HepG2 (cell line): ENCODE results near the gene ZNF554. TPM values are rescaled to one million over a fixed set of nuclear protein-coding genes. Genes with fewer than 3 reads are reported as not detected.
A peak's percentile ranks its signal among the peaks of the same experiment; 100 is the strongest.

Source experiments
- ARNTL ChIP-seq: sonication (generic); formaldehyde crosslinking; IDR thresholded peaks from 2 replicates; pipeline ENCODE4 v1.4.0; 2020; ENCODE audit warnings: mild to moderate bottlenecking, missing genetic modification reagents
- ATF1 ChIP-seq: IDR thresholded peaks from 2 replicates; pipeline ENCODE4 v1.6.1; 2016; ENCODE audit warnings: mild to moderate bottlenecking, control low read depth
- BCL6 ChIP-seq: IDR thresholded peaks from 2 replicates; pipeline ENCODE4 v1.6.1; 2016; ENCODE audit warnings: missing genetic modification reagents, missing compliant biosample characterization
- CREM ChIP-seq, 2 experiments: sonication (generic) in 1 of 2; formaldehyde crosslinking in 1 of 2; IDR thresholded peaks; 2 replicates each; pipeline versions ENCODE4 v1.4.0 to v1.6.1; 2016 to 2020; ENCODE audit warnings: antibody characterized with exemption in 1 of 2, mild to moderate bottlenecking in 1 of 2, missing genetic modification reagents in 1 of 2
- FIP1L1 ChIP-seq: fragments of 200-400 bp; formaldehyde crosslinking; IDR thresholded peaks from 2 replicates; pipeline ENCODE4 v1.6.1; 2018; ENCODE audit warnings: low read depth, mild to moderate bottlenecking, low read length, moderate library complexity, borderline replicate concordance; ENCODE audit not compliant: insufficient read depth
- HDAC1 ChIP-seq: sonication (generic); formaldehyde crosslinking; IDR thresholded peaks from 2 replicates; pipeline ENCODE4 v1.5.1; 2020; ENCODE audit warnings: mild to moderate bottlenecking, missing genetic modification reagents
- HNF4G ChIP-seq, 2 experiments: sonication (generic) in 1 of 2; formaldehyde crosslinking in 1 of 2; IDR thresholded peaks; 2 replicates each; pipeline versions ENCODE4 v1.4.0 to v1.6.1; 2011 to 2020; ENCODE audit warnings: borderline replicate concordance in 2 of 2, low read depth in 2 of 2, mild to moderate bottlenecking in 2 of 2, low read length in 1 of 2, missing genetic modification reagents in 1 of 2, moderate library complexity in 1 of 2
- IRX3 ChIP-seq: sonication (generic); formaldehyde crosslinking; IDR thresholded peaks from 2 replicates; pipeline ENCODE4 v1.8.1; 2023; ENCODE audit warnings: mild to moderate bottlenecking, low read depth, missing genetic modification reagents, borderline replicate concordance
- MAFK ChIP-seq, 2 experiments: IDR thresholded peaks in 1 of 2; conservative IDR thresholded peaks in 1 of 2; 2 replicates each; pipeline ENCODE4 v1.6.1; 2011; ENCODE audit warnings: improper control_type of control experiment in 2 of 2, low read length in 2 of 2
- MED13 ChIP-seq: sonication (generic); formaldehyde crosslinking; IDR thresholded peaks from 2 replicates; pipeline ENCODE4 v1.5.0; 2020; ENCODE audit warnings: missing genetic modification reagents
- MLLT10 ChIP-seq: sonication (generic); formaldehyde crosslinking; IDR thresholded peaks from 2 replicates; pipeline ENCODE4 v1.4.0; 2020; ENCODE audit warnings: missing genetic modification reagents
- PHB2 ChIP-seq: fragments of 450-650 bp; IDR thresholded peaks from 2 replicates; pipeline ENCODE4 v1.6.1; 2018; ENCODE audit not compliant: partially characterized antibody
- PLRG1 ChIP-seq: fragments of 450-650 bp; conservative IDR thresholded peaks from 2 replicates; pipeline ENCODE4 v1.6.1; 2016
- POGZ ChIP-seq: sonication (generic); formaldehyde crosslinking; IDR thresholded peaks from 2 replicates; pipeline ENCODE4 v1.4.0; 2020; ENCODE audit warnings: mild to moderate bottlenecking, missing genetic modification reagents
- RBM39 ChIP-seq: fragments of 200-400 bp; formaldehyde crosslinking; IDR thresholded peaks from one replicate; pipeline ENCODE4 v1.6.1; 2018; ENCODE audit warnings: antibody characterized with exemption, mild to moderate bottlenecking, low read depth, low read length; ENCODE audit not compliant: poor library complexity, severe bottlenecking
- SIN3A ChIP-seq: IDR thresholded peaks from 2 replicates; pipeline ENCODE4 v1.6.1; 2011; ENCODE audit warnings: low read depth, mild to moderate bottlenecking, control low read depth, low read length, borderline replicate concordance
- SMAD9 ChIP-seq: sonication (generic); formaldehyde crosslinking; IDR thresholded peaks from 2 replicates; pipeline ENCODE4 v1.5.1; 2020; ENCODE audit warnings: mild to moderate bottlenecking, missing genetic modification reagents
- STAT5B ChIP-seq: sonication (generic); formaldehyde crosslinking; IDR thresholded peaks from 2 replicates; pipeline ENCODE4 v1.4.0; 2020; ENCODE audit warnings: missing genetic modification reagents
- SUZ12 ChIP-seq: fragments of 150-350 bp; IDR thresholded peaks from 2 replicates; pipeline ENCODE4 v1.6.1; 2014; ENCODE audit warnings: low read depth, low read length
- TEAD2 ChIP-seq: sonication (generic); formaldehyde crosslinking; IDR thresholded peaks from 2 replicates; pipeline ENCODE4 v1.9.0; 2021; ENCODE audit warnings: missing genetic modification reagents
- TRIM24 ChIP-seq: sonication (generic); formaldehyde crosslinking; IDR thresholded peaks from 2 replicates; pipeline ENCODE4 v1.8.0; 2022; ENCODE audit warnings: mild to moderate bottlenecking, missing genetic modification reagents
- ZNF207 ChIP-seq: fragments of 450-650 bp; IDR thresholded peaks from 2 replicates; pipeline ENCODE4 v1.6.1; 2016; ENCODE audit warnings: antibody characterized with exemption, borderline replicate concordance
- ZNF263 ChIP-seq: sonication (generic); formaldehyde crosslinking; IDR thresholded peaks from 2 replicates; pipeline ENCODE4 v1.4.0; 2020; ENCODE audit warnings: missing genetic modification reagents
- ZNF354B ChIP-seq: sonication (generic); formaldehyde crosslinking; IDR thresholded peaks from 2 replicates; pipeline ENCODE4 v1.8.0; 2022; ENCODE audit warnings: mild to moderate bottlenecking, missing genetic modification reagents
- ZNF446 ChIP-seq: sonication (generic); formaldehyde crosslinking; IDR thresholded peaks from 2 replicates; pipeline ENCODE4 v1.5.0; 2020; ENCODE audit warnings: mild to moderate bottlenecking, missing genetic modification reagents
- ZNF615 ChIP-seq: sonication (generic); formaldehyde crosslinking; IDR thresholded peaks from 2 replicates; pipeline ENCODE4 v1.5.0; 2020; ENCODE audit warnings: mild to moderate bottlenecking, missing genetic modification reagents, borderline replicate concordance
- ZNF619 ChIP-seq: sonication (generic); formaldehyde crosslinking; IDR thresholded peaks from 2 replicates; pipeline ENCODE4 v1.4.0; 2020; ENCODE audit warnings: mild to moderate bottlenecking, missing genetic modification reagents
- ZNF629 ChIP-seq: sonication (generic); formaldehyde crosslinking; conservative IDR thresholded peaks from 2 replicates; pipeline ENCODE4 v1.5.0; 2020; ENCODE audit warnings: missing genetic modification reagents
- ZNF703 ChIP-seq: sonication (generic); formaldehyde crosslinking; IDR thresholded peaks from 2 replicates; pipeline ENCODE4 v1.5.1; 2020; ENCODE audit warnings: missing genetic modification reagents, mild to moderate bottlenecking, moderate library complexity, borderline replicate concordance
- ZNF747 ChIP-seq: sonication (generic); formaldehyde crosslinking; IDR thresholded peaks from 2 replicates; pipeline ENCODE4 v1.8.1; 2023; ENCODE audit warnings: missing genetic modification reagents, mild to moderate bottlenecking, borderline replicate concordance
- ZNF773 ChIP-seq: sonication (generic); formaldehyde crosslinking; IDR thresholded peaks from 2 replicates; pipeline ENCODE4 v1.4.0; 2020; ENCODE audit warnings: missing genetic modification reagents, borderline replicate concordance
- polyA plus RNA-seq, 8 experiments: library from polyadenylated mRNA; depleted of rRNA in 3 of 8; stranded (reverse) in 7 of 8; unstranded in 1 of 8; fragments of >200 nt; fragmentation: Illumina TruSeq in 4 of 8; extraction: Trizol in 4 of 8; gene quantifications; 2 replicates each; pipeline versions ENCODE4 v1.2.1 to v1.2.3, GENCODE V29; 2011 to 2016; ENCODE audit warnings: low read depth in 4 of 8, missing spikeins in 1 of 8, mixed read lengths in 1 of 8; ENCODE audit not compliant: insufficient read depth in 1 of 8
- total RNA-seq, 5 experiments: library from RNA; depleted of rRNA; stranded (reverse); fragments of >200 nt; fragmentation: Illumina TruSeq; extraction: Trizol; gene quantifications; 2 replicates each; pipeline ENCODE4 v1.2.3, GENCODE V29; 2016; ENCODE audit warnings: low read depth in 1 of 5
- TF ChIP-seq, protein P1 (sequence below): sonication (generic); formaldehyde crosslinking; IDR thresholded peaks from 2 replicates; pipeline ENCODE4 v1.9.0; 2021; ENCODE audit warnings: missing genetic modification reagents, borderline replicate concordance

The ZNF554 gene
- total and polyA plus RNA-seq, 2 of the 13 experiments (the other 11 are each of a cell fraction or from before 2014, with no cell fraction given) = 2.2 to 2.7 TPM

DNA sequence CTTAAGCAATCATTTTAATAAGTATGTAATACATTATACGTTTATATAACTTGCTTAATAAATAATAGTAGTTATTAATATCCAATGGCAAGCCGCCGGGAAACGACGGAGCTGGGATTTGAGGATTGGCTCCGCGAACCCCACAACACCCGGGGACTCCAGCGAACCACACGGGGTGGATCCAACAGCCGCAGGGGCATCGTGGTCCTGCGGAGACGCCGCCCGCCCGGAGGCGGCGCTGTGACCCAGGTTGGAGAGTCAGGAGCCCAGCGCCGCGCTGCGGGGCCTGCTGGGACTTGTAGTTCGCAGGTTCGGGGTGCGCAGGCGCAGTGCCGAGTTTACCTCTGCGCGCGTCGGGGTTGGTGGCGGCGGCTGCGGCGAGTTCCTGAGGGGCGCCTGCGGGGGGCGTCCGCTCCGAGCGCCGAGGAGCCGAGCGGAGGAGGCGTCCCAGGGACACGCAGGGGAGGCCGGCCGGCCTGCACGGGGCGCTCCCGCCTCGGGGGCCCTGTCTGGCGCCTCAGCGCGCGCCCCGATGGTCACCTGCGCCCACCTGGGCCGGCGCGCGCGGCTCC lies at the start of gene ZNF554 (continued):
- TF ChIP-seq, protein P1, sequence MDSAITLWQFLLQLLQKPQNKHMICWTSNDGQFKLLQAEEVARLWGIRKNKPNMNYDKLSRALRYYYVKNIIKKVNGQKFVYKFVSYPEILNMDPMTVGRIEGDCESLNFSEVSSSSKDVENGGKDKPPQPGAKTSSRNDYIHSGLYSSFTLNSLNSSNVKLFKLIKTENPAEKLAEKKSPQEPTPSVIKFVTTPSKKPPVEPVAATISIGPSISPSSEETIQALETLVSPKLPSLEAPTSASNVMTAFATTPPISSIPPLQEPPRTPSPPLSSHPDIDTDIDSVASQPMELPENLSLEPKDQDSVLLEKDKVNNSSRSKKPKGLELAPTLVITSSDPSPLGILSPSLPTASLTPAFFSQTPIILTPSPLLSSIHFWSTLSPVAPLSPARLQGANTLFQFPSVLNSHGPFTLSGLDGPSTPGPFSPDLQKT (CRISPR knock-in tag) = no peak
- TF ChIP-seq TEAD2 (CRISPR knock-in tag) (no peak), MLLT10 (CRISPR knock-in tag) (no peak), HNF4G (IDR thresholded peaks at IDR 0.05; ENCODE audit: borderline replicate concordance, low read depth, low read length) (peak; percentile 30; the same call in 1 of the 2 replicates), HNF4G (CRISPR knock-in tag; IDR thresholded peaks at IDR 0.05; ENCODE audit: borderline replicate concordance, low read depth) (peak; percentile 46; the same call in 1 of the 2 replicates), ZNF773 (CRISPR knock-in tag) (no peak), TRIM24 (no peak), SMAD9 (CRISPR knock-in tag) (no peak), STAT5B (CRISPR knock-in tag) (no peak), HDAC1 (peak; percentile 81), ZNF619 (CRISPR knock-in tag) (no peak), RBM39 (peak; percentile 63), BCL6 (peak; percentile 54), ZNF615 (no peak), MED13 (CRISPR knock-in tag) (no peak), PHB2 (no peak), ZNF629 (CRISPR knock-in tag) (0 out of 2 replicates have a peak, but pooled peaks have one; percentile 12), IRX3 (CRISPR knock-in tag) (no peak), ATF1 (CRISPR knock-in tag) (no peak), SIN3A (0 out of 2 replicates have a peak, but pooled peaks have one; percentile 65), ZNF354B (no peak), PLRG1 (no peak), ZNF207 (no peak), ARNTL (CRISPR knock-in tag) (peak; percentile 69; the same call in 1 of the 2 replicates), CREM (IDR thresholded peaks at IDR 0.05) (peak; percentile 60), CREM (CRISPR knock-in tag; IDR thresholded peaks at IDR 0.05) (no peak), ZNF703 (CRISPR knock-in tag) (no peak), SUZ12 (peak; percentile 91), POGZ (CRISPR knock-in tag) (peak; percentile 88), ZNF446 (CRISPR knock-in tag) (no peak), FIP1L1 (no peak; the same call in 1 of the 2 replicates), MAFK (conservative IDR thresholded peaks at IDR 0.05 in 1 of 2, IDR thresholded peaks at IDR 0.05 in 1 of 2; ENCODE audit: low read length in 2 of 2) (no peak), ZNF263 (no peak), ZNF747 (CRISPR knock-in tag) (peak; percentile 54; the same call in 1 of the 2 replicates)
